HEK293T (cell line): ENCODE measurements around the gene CSNK2A3.

Experiments used
- CTCF ChIA-PET: fragments of 350-600 bp; formaldehyde crosslinking; extraction: SDS; loops from one replicate; lab custom pipeline; 2021; ENCODE audit warnings: antibody characterized with exemption, inconsistent platforms; lab: Yijun Ruan, JAX
- POLR2A ChIA-PET: fragments of 350-600 bp; formaldehyde crosslinking; extraction: SDS; loops from one replicate; lab custom pipeline; 2020; ENCODE audit warnings: antibody characterized with exemption, inconsistent platforms; lab: Yijun Ruan, JAX
- DNase-seq: peaks from one replicate; pipeline ENCODE4 v3.0.0; 2012; ENCODE audit warnings: mixed read lengths; ENCODE audit errors: extremely low spot score
- ARNT ChIP-seq: fragments of 450-650 bp; IDR thresholded peaks from 2 replicates; pipeline ENCODE4 v1.6.1; 2017; ENCODE audit warnings: mild to moderate bottlenecking
- BHLHE40 ChIP-seq: fragments of 450-650 bp; IDR thresholded peaks from 2 replicates; pipeline ENCODE4 v1.6.1; 2016; ENCODE audit warnings: mild to moderate bottlenecking, moderate library complexity, borderline replicate concordance
- CTBP1 ChIP-seq: fragments of 450-650 bp; IDR thresholded peaks from 2 replicates; pipeline ENCODE4 v1.6.1; 2016; ENCODE audit warnings: borderline replicate concordance
- ELF4 ChIP-seq: fragments of 450-650 bp; IDR thresholded peaks from 2 replicates; pipeline ENCODE4 v1.6.1; 2017; ENCODE audit warnings: antibody characterized with exemption
- FOXA1 ChIP-seq: fragments of 450-650 bp; IDR thresholded peaks from 2 replicates; pipeline ENCODE4 v1.6.1; 2016; ENCODE audit warnings: mild to moderate bottlenecking
- FOXK2 ChIP-seq: fragments of 450-650 bp; IDR thresholded peaks from 2 replicates; pipeline ENCODE4 v1.6.1; 2016; ENCODE audit warnings: mild to moderate bottlenecking
- FOXM1 ChIP-seq: fragments of 450-650 bp; IDR thresholded peaks from 2 replicates; pipeline ENCODE4 v1.6.1; 2017; ENCODE audit warnings: mild to moderate bottlenecking, borderline replicate concordance
- HDGF ChIP-seq: fragments of 450-650 bp; IDR thresholded peaks from 2 replicates; pipeline ENCODE4 v1.6.1; 2017; ENCODE audit warnings: antibody characterized with exemption, borderline replicate concordance
- L3MBTL2 ChIP-seq: fragments of 450-650 bp; conservative IDR thresholded peaks from 2 replicates; pipeline ENCODE4 v1.6.1; 2016; ENCODE audit warnings: mild to moderate bottlenecking
- LEF1 ChIP-seq: fragments of 450-650 bp; IDR thresholded peaks from 2 replicates; pipeline ENCODE4 v1.6.1; 2017; ENCODE audit warnings: mild to moderate bottlenecking, borderline replicate concordance
- NFRKB ChIP-seq: fragments of 450-650 bp; IDR thresholded peaks from 2 replicates; pipeline ENCODE4 v1.6.1; 2016; ENCODE audit warnings: mild to moderate bottlenecking, moderate library complexity
- SP1 ChIP-seq: fragments of 450-650 bp; IDR thresholded peaks from 2 replicates; pipeline ENCODE4 v1.6.1; 2017
- SUZ12 ChIP-seq: fragments of 450-650 bp; IDR thresholded peaks from 2 replicates; pipeline ENCODE4 v1.6.1; 2016; ENCODE audit warnings: mild to moderate bottlenecking
- TARDBP ChIP-seq: fragments of 450-650 bp; IDR thresholded peaks from 2 replicates; pipeline ENCODE4 v1.6.1; 2016
- ZNF384 ChIP-seq: fragments of 450-650 bp; IDR thresholded peaks from 2 replicates; pipeline ENCODE4 v1.6.1; 2016
- TF ChIP-seq, protein P1 (sequence below): fragments of 450-650 bp; IDR thresholded peaks from 2 replicates; pipeline ENCODE4 v1.6.1; 2016

CSNK2A3 gene

DNA sequence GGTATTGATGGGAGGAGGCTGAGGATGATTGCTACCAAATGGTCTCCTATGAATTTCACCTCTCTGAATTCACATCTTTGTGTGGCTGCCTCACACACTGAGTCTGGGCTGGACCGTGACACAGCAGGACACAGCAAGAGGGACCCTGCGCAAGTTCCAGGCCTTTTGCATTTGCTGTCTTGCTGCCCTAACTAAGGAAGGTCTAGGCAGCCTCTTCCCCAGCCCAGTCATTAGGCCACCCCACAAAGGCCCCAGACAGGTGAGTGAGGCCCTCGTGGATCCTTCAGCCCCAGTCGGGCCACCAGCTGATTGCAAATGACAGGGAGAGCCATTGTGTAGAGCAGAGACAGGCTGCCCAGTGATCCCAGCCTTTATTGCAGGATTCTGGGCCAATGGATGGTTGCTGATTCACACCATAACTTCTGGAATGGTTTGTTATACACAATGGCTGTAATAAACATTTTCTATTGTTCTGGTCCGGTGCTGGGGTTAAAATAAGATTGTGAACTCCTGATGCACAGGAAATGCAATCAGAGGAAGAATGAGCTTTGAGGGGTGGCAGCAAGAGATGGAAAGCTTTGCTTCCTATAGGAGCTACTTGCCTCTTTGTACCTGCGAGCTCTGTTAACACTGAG, 28.5 kb upstream of the CSNK2A3 start:
- POLR2A ChIA-PET = no interaction called here
- DNase-seq = no peak
- TF ChIP-seq, protein P1, sequence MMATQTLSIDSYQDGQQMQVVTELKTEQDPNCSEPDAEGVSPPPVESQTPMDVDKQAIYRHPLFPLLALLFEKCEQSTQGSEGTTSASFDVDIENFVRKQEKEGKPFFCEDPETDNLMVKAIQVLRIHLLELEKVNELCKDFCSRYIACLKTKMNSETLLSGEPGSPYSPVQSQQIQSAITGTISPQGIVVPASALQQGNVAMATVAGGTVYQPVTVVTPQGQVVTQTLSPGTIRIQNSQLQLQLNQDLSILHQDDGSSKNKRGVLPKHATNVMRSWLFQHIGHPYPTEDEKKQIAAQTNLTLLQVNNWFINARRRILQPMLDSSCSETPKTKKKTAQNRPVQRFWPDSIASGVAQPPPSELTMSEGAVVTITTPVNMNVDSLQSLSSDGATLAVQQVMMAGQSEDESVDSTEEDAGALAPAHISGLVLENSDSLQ = no peak
- TF ChIP-seq TARDBP (no peak), ZNF384 (no peak), LEF1 (no peak), FOXK2 (no peak), L3MBTL2 (no peak), NFRKB (no peak), SP1 (no peak)
- CTCF ChIA-PET = no interaction called here

DNA sequence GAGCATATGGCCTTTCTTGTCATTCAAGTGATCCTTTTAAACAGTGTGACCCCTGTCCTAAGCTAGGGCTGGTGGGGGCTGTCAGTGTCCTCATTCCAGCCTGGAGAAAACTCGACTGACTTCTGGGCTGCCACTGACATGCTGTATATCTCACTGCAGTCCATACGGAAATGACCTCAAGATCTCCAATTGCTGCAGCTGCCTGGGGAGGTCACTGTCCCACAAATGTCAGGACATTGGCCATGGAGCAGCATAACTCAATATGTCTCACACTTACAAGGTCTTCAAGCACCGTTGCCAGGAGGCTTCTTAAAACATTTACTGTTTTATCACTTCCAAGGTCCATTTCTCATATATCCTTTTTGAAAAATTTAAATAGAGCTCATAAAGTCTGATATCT, 27.8 kb upstream of the CSNK2A3 start:
- POLR2A ChIA-PET = no interaction called here
- no peak for TF ChIP-seq ELF4
- no peak for TF ChIP-seq NFRKB
- no peak for TF ChIP-seq L3MBTL2
- no peak for TF ChIP-seq LEF1
- no peak for TF ChIP-seq CTBP1
- DNase-seq = no peak
- CTCF ChIA-PET = no interaction called here

DNA sequence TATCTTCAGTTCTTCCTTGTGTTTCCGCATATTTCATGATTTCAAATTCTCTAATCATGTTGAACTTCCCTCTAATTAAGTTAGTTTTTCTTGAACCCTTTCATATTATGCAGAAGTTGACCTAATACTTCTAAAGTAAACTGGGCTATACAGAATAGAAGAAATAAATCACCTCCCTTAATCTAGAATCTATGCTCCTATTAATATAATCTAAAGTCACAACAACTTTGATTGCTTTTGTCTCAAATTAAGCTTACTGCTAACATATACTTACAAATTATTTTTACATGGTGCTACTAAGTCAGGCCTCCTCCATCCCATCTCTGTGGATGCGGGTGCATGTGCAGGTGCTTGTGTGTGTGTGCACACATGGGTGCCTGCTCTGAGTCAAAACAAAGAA, 27.3 kb upstream of the CSNK2A3 start:
- TF ChIP-seq HDGF = no peak
- TF ChIP-seq ARNT = no peak
- TF ChIP-seq, protein P1 = no peak
- no peak for TF ChIP-seq L3MBTL2
- TF ChIP-seq ZNF384 = no peak
- TF ChIP-seq BHLHE40 = no peak
- POLR2A ChIA-PET = no interaction called here
- CTCF ChIA-PET = no interaction called here

DNA sequence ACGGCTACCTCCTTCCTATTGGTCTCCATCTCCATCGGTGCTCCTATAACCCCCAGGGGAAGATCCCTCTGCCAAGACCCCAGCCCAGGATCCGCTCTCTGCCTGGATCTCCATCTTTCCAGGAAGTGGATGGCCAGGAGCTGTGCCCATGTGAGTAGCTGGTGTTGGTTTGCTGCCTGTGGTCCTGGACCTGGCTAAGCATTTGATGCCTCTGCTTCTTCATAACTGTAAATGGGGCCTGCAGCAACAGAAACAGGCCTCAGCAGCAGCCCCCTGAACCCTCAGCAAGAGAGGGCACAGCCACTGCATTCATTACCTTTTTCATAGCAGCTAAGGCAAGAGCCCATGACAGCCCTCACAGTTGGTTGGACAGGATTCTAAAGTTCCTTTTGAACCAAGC, 26.6 kb upstream of the CSNK2A3 start:
- no peak for DNase-seq
- CTCF ChIA-PET = no interaction called here
- no peak for TF ChIP-seq FOXM1
- no peak for TF ChIP-seq FOXK2
- TF ChIP-seq, protein P1 = no peak
- TF ChIP-seq FOXA1 = no peak
- TF ChIP-seq NFRKB = no peak
- TF ChIP-seq LEF1 = no peak
- no peak for TF ChIP-seq L3MBTL2
- no peak for TF ChIP-seq ARNT
- no peak for TF ChIP-seq SP1
- no peak for TF ChIP-seq ELF4
- no peak for TF ChIP-seq ZNF384
- TF ChIP-seq CTBP1 = no peak
- no peak for TF ChIP-seq HDGF
- no peak for TF ChIP-seq BHLHE40
- TF ChIP-seq TARDBP = no peak
- POLR2A ChIA-PET = interaction anchor here (1.4 kb wide), 1 partner anchor 10 kb away, joined by 3 read pairs; no protein-coding TSS in a partner anchor

More for the DNA sequence above, 27.3 kb upstream of the CSNK2A3 start:
- no peak for DNase-seq

DNA sequence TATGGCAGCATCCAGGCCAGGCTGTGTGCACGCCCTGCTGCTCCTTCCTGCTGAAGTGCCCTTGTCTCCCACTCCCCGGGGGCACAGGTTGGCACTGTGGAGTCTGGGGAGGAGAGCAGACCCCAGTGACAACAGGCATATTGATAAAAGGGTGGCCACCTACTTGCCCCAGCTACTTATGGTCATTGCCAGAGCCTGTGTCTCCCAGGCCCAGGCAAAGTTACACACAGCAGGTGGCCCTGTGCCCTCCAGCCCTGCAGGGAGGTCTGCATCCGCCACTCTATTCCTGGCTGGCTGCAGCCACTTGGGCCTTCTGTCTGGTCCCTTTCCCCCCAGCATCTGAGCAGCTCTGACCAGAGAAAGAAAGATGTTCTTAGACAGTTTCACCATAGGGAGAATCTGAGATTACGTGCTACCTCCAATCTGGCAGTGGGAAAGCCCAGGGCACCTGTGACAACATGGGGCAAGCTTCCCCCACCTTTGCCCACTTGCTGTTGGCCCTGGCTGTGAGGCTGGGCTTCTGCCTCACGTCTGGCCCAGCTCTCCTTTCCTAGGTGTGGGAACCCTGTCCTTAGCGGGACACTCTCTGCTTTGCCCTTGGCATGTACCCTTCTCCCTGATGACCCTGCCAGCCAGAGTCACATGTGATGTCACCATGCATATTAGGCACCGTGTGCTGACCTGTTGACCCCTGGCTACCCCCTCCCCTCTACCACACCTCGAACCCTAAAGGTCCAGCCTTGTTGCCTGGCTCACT, 25.3 kb upstream of the CSNK2A3 start:
- ChIA-PET POLR2A (interaction anchor here (1.4 kb wide), 1 partner anchor 11 kb away, joined by 3 read pairs; no protein-coding TSS in a partner anchor), CTCF (interaction anchor here (1.2 kb wide), 1 partner anchor 9 kb away, joined by 4 read pairs; no protein-coding TSS in a partner anchor)
- no peak for DNase-seq
- TF ChIP-seq ZNF384 (no peak), ELF4 (no peak), L3MBTL2 (no peak), FOXM1 (no peak), NFRKB (no peak), SP1 (no peak), ARNT (no peak), SUZ12 (no peak), CTBP1 (no peak), LEF1 (no peak), BHLHE40 (no peak), FOXA1 (no peak)
